WTC11 (cell line): ENCODE measurements around the gene BRCA1. TPM values are rescaled to one million over a fixed set of nuclear protein-coding genes. Genes with fewer than 3 reads are reported as not detected.
"Not testable (repeated sequence)": the region's sequence is repeated elsewhere in the genome, so short reads cannot be mapped to it uniquely, and the experiment has no call there.

Experiments
- ATAC-seq: fragments of 200-7000 bp; cut with Tn5 transposase; 2 replicates; pipeline ENCODE4 v1.10.0; 2021; ENCODE audit warnings: mild to moderate bottlenecking, moderate library complexity
- CTCF ChIA-PET: fragments of 300-600 bp; sonication (Branson Sonifier 250); formaldehyde crosslinking; loops from one replicate; lab custom pipeline; 2021; ENCODE audit warnings: antibody characterized with exemption; lab: Charles Lee
- POLR2A ChIA-PET: fragments of 350-600 bp; sonication (Branson Sonifier 250); formaldehyde crosslinking; loops from one replicate; lab custom pipeline; 2021; ENCODE audit warnings: antibody characterized with exemption; lab: Charles Lee
- DNase-seq: peaks from one replicate; pipeline ENCODE4 v3.0.0; 2021; ENCODE audit warnings: low spot score
- H3K27ac Mint-ChIP-seq: 2 replicates; pipeline ENCODE4 v1.8.0; 2021; ENCODE audit warnings: mixed read lengths
- H3K27me3 Mint-ChIP-seq: 2 replicates; pipeline ENCODE4 v1.8.0; 2021; ENCODE audit warnings: low read depth, mild to moderate bottlenecking, moderate library complexity, mixed read lengths
- H3K36me3 Mint-ChIP-seq: 2 replicates; pipeline ENCODE4 v1.8.0; 2021; ENCODE audit warnings: mixed read lengths
- H3K4me1 Mint-ChIP-seq: 2 replicates; pipeline ENCODE4 v1.8.0; 2022; ENCODE audit warnings: mixed read lengths
- H3K4me3 Mint-ChIP-seq: 2 replicates; pipeline ENCODE4 v1.8.0; 2021; ENCODE audit warnings: mild to moderate bottlenecking, moderate library complexity, mixed read lengths
- H3K9me3 Mint-ChIP-seq: 2 replicates; pipeline ENCODE4 v1.8.0; 2021; ENCODE audit warnings: mixed read lengths
- ATF3 ChIP-seq: sonication (generic); formaldehyde crosslinking; conservative IDR thresholded peaks from 2 replicates; pipeline ENCODE4 v1.8.1; 2022; ENCODE audit warnings: mild to moderate bottlenecking, missing genetic modification reagents
- CREB1 ChIP-seq: sonication (generic); formaldehyde crosslinking; IDR thresholded peaks from 2 replicates; pipeline ENCODE4 v1.8.0; 2023; ENCODE audit warnings: mild to moderate bottlenecking, missing genetic modification reagents
- HMGA2 ChIP-seq: fragments of 250-450 bp; sonication (Bioruptor Pico); IDR thresholded peaks from 2 replicates; pipeline ENCODE4 v1.4.0; 2021; ENCODE audit warnings: mild to moderate bottlenecking, moderate library complexity
- HMGXB4 ChIP-seq: sonication (generic); formaldehyde crosslinking; IDR thresholded peaks from 2 replicates; pipeline ENCODE4 v1.8.1; 2023; ENCODE audit warnings: mild to moderate bottlenecking, moderate library complexity, missing genetic modification reagents
- IRF2 ChIP-seq: sonication (generic); formaldehyde crosslinking; IDR thresholded peaks from 2 replicates; pipeline ENCODE4 v1.8.0; 2022; ENCODE audit warnings: low read depth, missing genetic modification reagents, borderline replicate concordance
- MXD4 ChIP-seq: fragments of 250-450 bp; sonication (Bioruptor Pico); IDR thresholded peaks from 2 replicates; pipeline ENCODE4 v1.8.0; 2021; ENCODE audit warnings: mild to moderate bottlenecking, moderate library complexity, borderline replicate concordance
- NR1H2 ChIP-seq: sonication (generic); formaldehyde crosslinking; IDR thresholded peaks from 2 replicates; pipeline ENCODE4 v1.9.0; 2021; ENCODE audit warnings: mild to moderate bottlenecking, moderate library complexity, missing genetic modification reagents
- USF2 ChIP-seq: sonication (generic); formaldehyde crosslinking; IDR thresholded peaks from 2 replicates; pipeline ENCODE4 v1.8.1; 2023; ENCODE audit warnings: mild to moderate bottlenecking, missing genetic modification reagents, moderate library complexity
- ZNF121 ChIP-seq: sonication (generic); formaldehyde crosslinking; IDR thresholded peaks from 2 replicates; pipeline ENCODE4 v1.8.0; 2023; ENCODE audit warnings: missing genetic modification reagents
- ZNF425 ChIP-seq: fragments of 250-450 bp; sonication (Bioruptor Pico); conservative IDR thresholded peaks from 2 replicates; pipeline ENCODE4 v1.9.0; 2021; ENCODE audit warnings: mild to moderate bottlenecking
- ZNF671 ChIP-seq: fragments of 250-450 bp; sonication (Bioruptor Pico); IDR thresholded peaks from 2 replicates; pipeline ENCODE4 v1.8.0; 2021; ENCODE audit warnings: mild to moderate bottlenecking
- total RNA-seq: library from RNA; stranded (reverse); gene quantifications from 3 replicates; pipeline ENCODE4 v1.2.3, GENCODE V29; 2021
- TF ChIP-seq, protein P1 (sequence below): sonication (generic); formaldehyde crosslinking; IDR thresholded peaks from 2 replicates; pipeline ENCODE4 v1.8.1; 2022; ENCODE audit warnings: mild to moderate bottlenecking, moderate library complexity, missing genetic modification reagents
- TF ChIP-seq, protein P2 (sequence below): fragments of 250-450 bp; sonication (Bioruptor Pico); IDR thresholded peaks from 2 replicates; pipeline ENCODE4 v2.1.2; 2022; ENCODE audit warnings: mild to moderate bottlenecking, moderate library complexity
- TF ChIP-seq, protein P3 (sequence below): sonication (generic); formaldehyde crosslinking; IDR thresholded peaks from 2 replicates; pipeline ENCODE4 v1.8.0; 2023; ENCODE audit warnings: missing genetic modification reagents, mild to moderate bottlenecking, borderline replicate concordance
- TF ChIP-seq, protein P4 (sequence below): sonication (generic); formaldehyde crosslinking; IDR thresholded peaks from 2 replicates; pipeline ENCODE4 v1.8.0; 2022; ENCODE audit warnings: missing genetic modification reagents

BRCA1 gene
- total RNA-seq, 1 experiment from 2014 or later = 37.8 TPM

- TF ChIP-seq ATF3 (CRISPR knock-in tag) = no peak
- TF ChIP-seq CREB1 (CRISPR knock-in tag) = no peak
- TF ChIP-seq HMGXB4 (CRISPR knock-in tag) = no peak
- TF ChIP-seq, protein P1, sequence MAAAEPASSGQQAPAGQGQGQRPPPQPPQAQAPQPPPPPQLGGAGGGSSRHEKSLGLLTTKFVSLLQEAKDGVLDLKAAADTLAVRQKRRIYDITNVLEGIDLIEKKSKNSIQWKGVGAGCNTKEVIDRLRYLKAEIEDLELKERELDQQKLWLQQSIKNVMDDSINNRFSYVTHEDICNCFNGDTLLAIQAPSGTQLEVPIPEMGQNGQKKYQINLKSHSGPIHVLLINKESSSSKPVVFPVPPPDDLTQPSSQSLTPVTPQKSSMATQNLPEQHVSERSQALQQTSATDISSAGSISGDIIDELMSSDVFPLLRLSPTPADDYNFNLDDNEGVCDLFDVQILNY (CRISPR knock-in tag) = no peak
Measured at GRCh38 chr17:43134774-43135453, 9.8 kb upstream of the BRCA1 start (continued).

DNA sequence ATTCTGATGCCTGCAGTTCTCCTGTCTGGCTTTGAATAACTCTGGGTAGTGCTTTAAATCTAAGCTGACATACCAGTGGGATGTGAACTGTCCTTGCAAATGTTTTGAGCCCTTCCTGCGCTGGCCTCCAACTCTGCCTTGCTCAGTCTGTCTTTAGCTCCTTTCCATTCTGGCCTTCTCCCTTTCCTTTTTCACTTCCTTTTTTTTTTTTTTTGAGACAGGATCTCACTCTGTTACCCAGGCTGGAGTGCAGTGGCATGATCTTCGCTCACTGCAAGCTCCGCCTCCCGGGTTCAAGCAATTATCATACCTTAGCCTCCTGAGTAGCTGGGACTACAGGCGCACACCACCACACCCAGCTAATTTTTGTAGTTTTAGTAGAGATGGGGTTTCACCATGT lies 8.3 kb upstream of the BRCA1 start:
- H3K27ac Mint-ChIP-seq, DNase-seq, H3K4me1 Mint-ChIP-seq, ATAC-seq, H3K27me3 Mint-ChIP-seq, POLR2A ChIA-PET, H3K9me3 Mint-ChIP-seq, H3K4me3 Mint-ChIP-seq, CTCF ChIA-PET: not testable (repeated sequence)
- H3K36me3 Mint-ChIP-seq = peaks cover 17% of the 10 kb centered on the region

- no peak overlapping the region for H3K4me3 Mint-ChIP-seq
- peaks cover 28% of the 10 kb centered on the region for H3K36me3 Mint-ChIP-seq
- CTCF ChIA-PET = no interaction called here
- peaks cover 4% of the 10 kb centered on the region; the same call in 1 of the 2 replicates for H3K9me3 Mint-ChIP-seq
- ATAC-seq (no peak), DNase-seq (no peak)
- no peak overlapping the region for H3K27ac Mint-ChIP-seq
- no peaks in the 10 kb centered on the region for H3K4me1 Mint-ChIP-seq
- POLR2A ChIA-PET = no interaction called here
- H3K27me3 Mint-ChIP-seq = no peaks in the 10 kb centered on the region
- TF ChIP-seq ZNF425 (CRISPR knock-in tag) = no peak
- TF ChIP-seq, protein P2, sequence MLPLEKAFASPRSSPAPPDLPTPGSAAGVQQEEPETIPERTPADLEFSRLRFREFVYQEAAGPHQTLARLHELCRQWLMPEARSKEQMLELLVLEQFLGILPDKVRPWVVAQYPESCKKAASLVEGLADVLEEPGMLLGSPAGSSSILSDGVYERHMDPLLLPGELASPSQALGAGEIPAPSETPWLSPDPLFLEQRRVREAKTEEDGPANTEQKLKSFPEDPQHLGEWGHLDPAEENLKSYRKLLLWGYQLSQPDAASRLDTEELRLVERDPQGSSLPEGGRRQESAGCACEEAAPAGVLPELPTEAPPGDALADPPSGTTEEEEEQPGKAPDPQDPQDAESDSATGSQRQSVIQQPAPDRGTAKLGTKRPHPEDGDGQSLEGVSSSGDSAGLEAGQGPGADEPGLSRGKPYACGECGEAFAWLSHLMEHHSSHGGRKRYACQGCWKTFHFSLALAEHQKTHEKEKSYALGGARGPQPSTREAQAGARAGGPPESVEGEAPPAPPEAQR (CRISPR knock-in tag) = no peak
- TF ChIP-seq ATF3 (CRISPR knock-in tag) = no peak
- no peak for TF ChIP-seq HMGA2 (CRISPR knock-in tag)
- no peak for TF ChIP-seq MXD4 (CRISPR knock-in tag)
- TF ChIP-seq, protein P3, sequence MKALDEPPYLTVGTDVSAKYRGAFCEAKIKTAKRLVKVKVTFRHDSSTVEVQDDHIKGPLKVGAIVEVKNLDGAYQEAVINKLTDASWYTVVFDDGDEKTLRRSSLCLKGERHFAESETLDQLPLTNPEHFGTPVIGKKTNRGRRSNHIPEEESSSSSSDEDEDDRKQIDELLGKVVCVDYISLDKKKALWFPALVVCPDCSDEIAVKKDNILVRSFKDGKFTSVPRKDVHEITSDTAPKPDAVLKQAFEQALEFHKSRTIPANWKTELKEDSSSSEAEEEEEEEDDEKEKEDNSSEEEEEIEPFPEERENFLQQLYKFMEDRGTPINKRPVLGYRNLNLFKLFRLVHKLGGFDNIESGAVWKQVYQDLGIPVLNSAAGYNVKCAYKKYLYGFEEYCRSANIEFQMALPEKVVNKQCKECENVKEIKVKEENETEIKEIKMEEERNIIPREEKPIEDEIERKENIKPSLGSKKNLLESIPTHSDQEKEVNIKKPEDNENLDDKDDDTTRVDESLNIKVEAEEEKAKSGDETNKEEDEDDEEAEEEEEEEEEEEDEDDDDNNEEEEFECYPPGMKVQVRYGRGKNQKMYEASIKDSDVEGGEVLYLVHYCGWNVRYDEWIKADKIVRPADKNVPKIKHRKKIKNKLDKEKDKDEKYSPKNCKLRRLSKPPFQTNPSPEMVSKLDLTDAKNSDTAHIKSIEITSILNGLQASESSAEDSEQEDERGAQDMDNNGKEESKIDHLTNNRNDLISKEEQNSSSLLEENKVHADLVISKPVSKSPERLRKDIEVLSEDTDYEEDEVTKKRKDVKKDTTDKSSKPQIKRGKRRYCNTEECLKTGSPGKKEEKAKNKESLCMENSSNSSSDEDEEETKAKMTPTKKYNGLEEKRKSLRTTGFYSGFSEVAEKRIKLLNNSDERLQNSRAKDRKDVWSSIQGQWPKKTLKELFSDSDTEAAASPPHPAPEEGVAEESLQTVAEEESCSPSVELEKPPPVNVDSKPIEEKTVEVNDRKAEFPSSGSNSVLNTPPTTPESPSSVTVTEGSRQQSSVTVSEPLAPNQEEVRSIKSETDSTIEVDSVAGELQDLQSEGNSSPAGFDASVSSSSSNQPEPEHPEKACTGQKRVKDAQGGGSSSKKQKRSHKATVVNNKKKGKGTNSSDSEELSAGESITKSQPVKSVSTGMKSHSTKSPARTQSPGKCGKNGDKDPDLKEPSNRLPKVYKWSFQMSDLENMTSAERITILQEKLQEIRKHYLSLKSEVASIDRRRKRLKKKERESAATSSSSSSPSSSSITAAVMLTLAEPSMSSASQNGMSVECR = no peak
- no peak for TF ChIP-seq IRF2
- TF ChIP-seq, protein P4, sequence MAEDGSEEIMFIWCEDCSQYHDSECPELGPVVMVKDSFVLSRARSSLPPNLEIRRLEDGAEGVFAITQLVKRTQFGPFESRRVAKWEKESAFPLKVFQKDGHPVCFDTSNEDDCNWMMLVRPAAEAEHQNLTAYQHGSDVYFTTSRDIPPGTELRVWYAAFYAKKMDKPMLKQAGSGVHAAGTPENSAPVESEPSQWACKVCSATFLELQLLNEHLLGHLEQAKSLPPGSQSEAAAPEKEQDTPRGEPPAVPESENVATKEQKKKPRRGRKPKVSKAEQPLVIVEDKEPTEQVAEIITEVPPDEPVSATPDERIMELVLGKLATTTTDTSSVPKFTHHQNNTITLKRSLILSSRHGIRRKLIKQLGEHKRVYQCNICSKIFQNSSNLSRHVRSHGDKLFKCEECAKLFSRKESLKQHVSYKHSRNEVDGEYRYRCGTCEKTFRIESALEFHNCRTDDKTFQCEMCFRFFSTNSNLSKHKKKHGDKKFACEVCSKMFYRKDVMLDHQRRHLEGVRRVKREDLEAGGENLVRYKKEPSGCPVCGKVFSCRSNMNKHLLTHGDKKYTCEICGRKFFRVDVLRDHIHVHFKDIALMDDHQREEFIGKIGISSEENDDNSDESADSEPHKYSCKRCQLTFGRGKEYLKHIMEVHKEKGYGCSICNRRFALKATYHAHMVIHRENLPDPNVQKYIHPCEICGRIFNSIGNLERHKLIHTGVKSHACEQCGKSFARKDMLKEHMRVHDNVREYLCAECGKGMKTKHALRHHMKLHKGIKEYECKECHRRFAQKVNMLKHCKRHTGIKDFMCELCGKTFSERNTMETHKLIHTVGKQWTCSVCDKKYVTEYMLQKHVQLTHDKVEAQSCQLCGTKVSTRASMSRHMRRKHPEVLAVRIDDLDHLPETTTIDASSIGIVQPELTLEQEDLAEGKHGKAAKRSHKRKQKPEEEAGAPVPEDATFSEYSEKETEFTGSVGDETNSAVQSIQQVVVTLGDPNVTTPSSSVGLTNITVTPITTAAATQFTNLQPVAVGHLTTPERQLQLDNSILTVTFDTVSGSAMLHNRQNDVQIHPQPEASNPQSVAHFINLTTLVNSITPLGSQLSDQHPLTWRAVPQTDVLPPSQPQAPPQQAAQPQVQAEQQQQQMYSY (CRISPR knock-in tag) = no peak
- no peak for TF ChIP-seq ZNF671
- TF ChIP-seq ZNF121 (CRISPR knock-in tag) = no peak
- no peak for TF ChIP-seq USF2 (CRISPR knock-in tag)
- TF ChIP-seq NR1H2 (CRISPR knock-in tag) = no peak
Measured at GRCh38 chr17:43132117-43132516, 7.0 kb upstream of the BRCA1 start.
